ENCODE data around the gene PLCH2.

Gene PLCH2

GRCh38 chr1:2520206-2520605 lies 44.1 kb downstream of the PLCH2 start:
- DNase-seq: no peak
- TF ChIP-seq CTCF (IDR thresholded peaks at IDR 0.05; ENCODE audit: borderline replicate concordance, extremely low read depth, low read length, poor library complexity, severe bottlenecking) (no peak), EZH2 (IDR thresholded peaks at IDR 0.05; ENCODE audit: borderline replicate concordance, low read depth, low read length, severe bottlenecking) (no peak)
- H3K4me3 ChIP-seq (ENCODE audit: low read depth in 1 of 2, low read length in 2 of 2): no peak overlapping the region

GRCh38 chr1:2520806-2521205 lies 44.7 kb downstream of the PLCH2 start:
- Histone ChIP-seq H3K4me1 (ENCODE audit: insufficient read depth, low read length) (peaks cover 28% of the 10 kb centered on the region), H3K79me2 (ENCODE audit: insufficient read depth, low read length) (peaks cover 48% of the 10 kb centered on the region), H3K9me3 (ENCODE audit: insufficient read depth, low read length, severe bottlenecking) (no peaks in the 10 kb centered on the region), H2AFZ (ENCODE audit: low read depth, low read length) (no peak overlapping the region), H3K36me3 (ENCODE audit: insufficient read depth, low read length) (peaks cover 79% of the 10 kb centered on the region), H3K4me2 (ENCODE audit: insufficient read depth, low read length) (no peak overlapping the region), H3K9ac (ENCODE audit: low read depth, low read length) (no peak overlapping the region), H4K20me1 (ENCODE audit: insufficient read depth, low read length) (peaks cover 86% of the 10 kb centered on the region), H3K27ac (ENCODE audit: low read length) (no peak overlapping the region), H3K4me3 (ENCODE audit: low read depth in 1 of 2, low read length in 2 of 2) (no peak overlapping the region), H3K27me3 (ENCODE audit: insufficient read depth, low read length, poor library complexity) (no peaks in the 10 kb centered on the region)
- DNase-seq: no peak
- no peak for ATAC-seq (ENCODE audit: insufficient read depth, low read depth)
- TF ChIP-seq EZH2 (IDR thresholded peaks at IDR 0.05; ENCODE audit: borderline replicate concordance, low read depth, low read length, severe bottlenecking) (no peak), CTCF (IDR thresholded peaks at IDR 0.05; ENCODE audit: borderline replicate concordance, extremely low read depth, low read length, poor library complexity, severe bottlenecking) (no peak)

More at GRCh38 chr1:2520206-2520605, 44.1 kb downstream of the PLCH2 start:
- peaks cover 42% of the 10 kb centered on the region for H3K79me2 ChIP-seq (ENCODE audit: insufficient read depth, low read length)
- no peak overlapping the region for H2AFZ ChIP-seq (ENCODE audit: low read depth, low read length)
- no peak overlapping the region for H3K9ac ChIP-seq (ENCODE audit: low read depth, low read length)
- no peak overlapping the region for H3K4me2 ChIP-seq (ENCODE audit: insufficient read depth, low read length)
- H3K4me1 ChIP-seq (ENCODE audit: insufficient read depth, low read length): peaks cover 23% of the 10 kb centered on the region
- H3K27ac ChIP-seq (ENCODE audit: low read length): no peak overlapping the region
- peaks cover 86% of the 10 kb centered on the region for H4K20me1 ChIP-seq (ENCODE audit: insufficient read depth, low read length)
- H3K27me3 ChIP-seq (ENCODE audit: insufficient read depth, low read length, poor library complexity): no peaks in the 10 kb centered on the region
- no peak for ATAC-seq (ENCODE audit: insufficient read depth, low read depth)
- peaks cover 82% of the 10 kb centered on the region for H3K36me3 ChIP-seq (ENCODE audit: insufficient read depth, low read length)
- no peaks in the 10 kb centered on the region for H3K9me3 ChIP-seq (ENCODE audit: insufficient read depth, low read length, severe bottlenecking)

- DNase-seq: no peak
- Histone ChIP-seq H4K20me1 (ENCODE audit: insufficient read depth, low read length) (peaks cover 80% of the 10 kb centered on the region), H3K4me3 (ENCODE audit: low read depth in 1 of 2, low read length in 2 of 2) (no peak overlapping the region), H3K36me3 (ENCODE audit: insufficient read depth, low read length) (peaks cover 67% of the 10 kb centered on the region), H3K79me2 (ENCODE audit: insufficient read depth, low read length) (peaks cover 50% of the 10 kb centered on the region), H3K4me2 (ENCODE audit: insufficient read depth, low read length) (no peak overlapping the region), H3K27me3 (ENCODE audit: insufficient read depth, low read length, poor library complexity) (no peaks in the 10 kb centered on the region), H3K9me3 (ENCODE audit: insufficient read depth, low read length, severe bottlenecking) (no peaks in the 10 kb centered on the region), H3K4me1 (ENCODE audit: insufficient read depth, low read length) (peaks cover 35% of the 10 kb centered on the region), H3K9ac (ENCODE audit: low read depth, low read length) (no peak overlapping the region), H2AFZ (ENCODE audit: low read depth, low read length) (no peak overlapping the region), H3K27ac (ENCODE audit: low read length) (no peak overlapping the region)
- TF ChIP-seq EZH2 (IDR thresholded peaks at IDR 0.05; ENCODE audit: borderline replicate concordance, low read depth, low read length, severe bottlenecking) (no peak), CTCF (IDR thresholded peaks at IDR 0.05; ENCODE audit: borderline replicate concordance, extremely low read depth, low read length, poor library complexity, severe bottlenecking) (no peak)
- ATAC-seq (ENCODE audit: insufficient read depth, low read depth): no peak
Observed at GRCh38 chr1:2522230-2522629, 46.1 kb downstream of the PLCH2 start.

Measured in DND-41 (cell line).